HG03469 (cell line): ENCODE data around the gene ATG4B.
A peak's percentile ranks its signal among the peaks of the same experiment; 100 is the strongest.

ENCODE experiments used
- ATAC-seq: cut with Tn5 transposase; IDR thresholded peaks from one replicate; pipeline ENCODE4 v1.9.1; 2021; ENCODE audit warnings: mild to moderate bottlenecking, moderate library complexity, moderate number of reproducible peaks; ENCODE audit not compliant: unreplicated experiment

Gene ATG4B

DNA sequence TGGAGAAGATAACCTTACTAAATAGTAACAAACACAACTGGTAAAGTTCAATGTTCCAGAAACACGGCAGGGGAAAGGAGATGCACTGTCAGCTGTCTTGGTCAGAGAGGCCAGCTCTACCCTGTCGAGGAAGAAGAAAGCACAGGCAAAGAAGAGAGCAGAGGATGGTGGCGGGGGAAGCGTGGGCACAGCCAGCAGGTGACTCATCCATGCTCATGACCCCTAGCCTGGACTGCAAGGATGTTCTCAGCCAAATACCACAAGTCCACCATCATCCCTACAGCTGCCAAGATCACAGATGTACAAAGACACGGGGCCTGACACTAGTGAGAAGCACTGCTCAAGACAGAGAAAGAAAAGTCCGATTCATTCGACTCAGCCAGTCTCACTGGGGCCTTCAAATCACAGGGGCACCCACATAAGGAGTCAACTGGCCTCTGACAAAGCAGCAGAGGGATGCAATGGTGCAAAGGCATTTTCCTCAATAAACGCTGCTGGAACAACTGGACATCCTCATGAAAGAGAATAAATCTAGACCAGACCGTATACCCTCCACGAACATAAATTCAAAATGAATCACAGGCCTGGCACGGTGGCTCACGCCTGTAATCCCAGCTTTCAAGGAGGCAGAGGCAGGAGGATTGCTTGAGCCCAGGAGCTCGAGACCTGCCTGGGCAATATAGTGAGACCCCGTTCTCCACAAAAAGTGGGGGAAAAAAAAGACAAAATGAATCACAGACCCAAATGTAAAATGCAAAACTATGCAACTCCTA lies 43.5 kb downstream of the ATG4B start:
- ATAC-seq = no peak

DNA sequence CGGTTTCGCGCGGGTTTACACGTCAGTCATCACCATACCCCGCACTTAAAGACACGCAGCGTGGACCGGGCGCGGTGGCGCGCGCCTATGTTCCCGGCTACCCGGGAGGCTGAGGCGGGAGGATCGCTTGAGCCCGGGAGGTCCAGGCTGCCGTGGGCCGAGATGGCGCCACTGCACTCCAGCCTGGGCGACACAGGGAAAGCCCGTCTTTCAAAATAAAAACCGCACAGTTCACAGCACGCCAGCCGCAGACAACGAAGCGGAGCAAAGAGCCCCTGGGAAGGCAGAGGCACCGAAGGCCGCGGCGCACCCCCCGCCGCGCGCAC lies 48.8 kb downstream of the ATG4B start:
- ATAC-seq = no peak

DNA sequence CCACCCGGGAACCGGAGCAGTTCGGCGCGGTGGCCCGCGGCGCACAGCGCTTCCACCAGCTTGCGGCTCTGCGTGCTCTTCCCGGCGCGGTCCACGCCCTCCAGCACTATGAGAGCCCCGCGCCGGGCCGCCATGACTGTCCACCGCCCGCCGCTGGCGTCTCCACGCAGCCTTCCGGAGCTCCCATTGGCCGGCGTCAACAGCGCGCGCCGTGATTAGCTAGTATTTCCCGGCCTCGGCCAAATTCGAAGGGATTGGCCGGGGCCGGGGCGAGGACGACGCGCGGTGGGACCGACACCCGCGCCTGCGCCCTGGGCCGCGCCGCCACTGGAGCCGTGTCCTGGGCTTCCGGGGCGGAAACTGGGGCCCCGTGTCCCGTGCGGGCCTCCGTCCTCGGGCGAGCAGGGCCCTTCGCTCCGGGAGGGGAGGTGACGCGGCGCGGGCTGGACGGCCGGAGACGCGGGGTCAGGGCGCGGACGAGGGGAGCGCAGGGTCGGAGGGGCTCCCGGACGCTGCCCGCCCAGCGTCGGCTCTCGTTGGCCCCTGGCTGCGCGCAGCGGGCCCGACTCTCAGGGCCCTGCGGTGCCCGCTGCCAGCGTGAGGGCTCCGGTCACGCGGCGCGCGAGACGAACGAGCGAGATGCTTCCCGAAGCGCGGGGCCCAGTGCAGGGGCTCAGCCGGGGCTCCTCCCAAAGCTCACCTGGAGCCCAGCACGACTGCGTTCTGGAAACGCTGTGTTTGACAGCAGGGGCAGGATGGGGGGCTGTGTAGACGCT lies 49.3 kb downstream of the ATG4B start, which contains the start of gene DTYMK:
Gene DTYMK (minus strand): TSS at position 166 of the 776 bp plus-strand sequence. CDS start 32 bp downstream, at position 134.
- peak; percentile 70 for ATAC-seq

DNA sequence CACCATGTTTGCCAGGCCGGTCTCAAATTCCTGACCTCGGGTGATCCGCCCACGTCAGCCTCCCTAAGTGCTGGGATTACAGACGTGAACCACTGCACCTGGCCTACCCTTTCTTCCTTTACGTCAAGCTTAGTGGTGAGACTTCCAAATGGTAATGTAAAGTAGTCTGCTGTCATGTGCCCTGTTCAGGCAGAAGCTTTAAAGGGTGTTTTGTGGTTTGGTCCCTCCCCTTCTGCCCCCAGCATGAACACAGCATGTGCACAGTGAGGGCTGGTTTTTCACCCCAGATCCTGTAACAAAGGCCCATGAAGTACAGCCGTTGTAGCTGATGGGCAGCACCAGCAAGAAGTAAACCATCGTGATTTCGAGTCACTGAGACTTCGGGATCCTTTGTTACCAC lies 51.8 kb downstream of the ATG4B start:
- no peak for ATAC-seq

DNA sequence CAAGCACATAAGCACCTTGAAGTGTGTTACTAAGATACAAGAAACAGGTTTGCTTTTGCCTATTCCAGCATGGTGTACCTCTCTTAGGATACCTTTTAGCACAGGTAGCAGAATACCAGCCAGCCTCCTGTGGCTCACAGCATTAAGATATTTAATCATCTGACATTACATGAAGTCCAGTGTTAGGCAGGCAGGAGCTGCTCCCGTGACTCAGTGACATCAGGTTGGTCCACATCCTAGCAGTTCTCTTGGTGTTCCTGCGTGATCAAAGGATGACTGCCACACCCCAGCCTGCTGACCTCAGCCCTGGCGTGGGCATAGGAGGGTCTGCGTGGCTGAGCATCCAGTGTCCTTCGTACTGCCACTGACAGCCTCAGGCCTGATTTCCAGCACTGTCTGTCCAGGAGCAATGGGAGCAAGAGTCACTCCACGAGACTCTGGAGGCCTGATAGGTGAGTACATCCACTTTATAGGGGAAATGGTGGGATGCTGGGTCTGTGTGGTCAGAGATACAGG lies 52.8 kb downstream of the ATG4B start:
- no peak for ATAC-seq

DNA sequence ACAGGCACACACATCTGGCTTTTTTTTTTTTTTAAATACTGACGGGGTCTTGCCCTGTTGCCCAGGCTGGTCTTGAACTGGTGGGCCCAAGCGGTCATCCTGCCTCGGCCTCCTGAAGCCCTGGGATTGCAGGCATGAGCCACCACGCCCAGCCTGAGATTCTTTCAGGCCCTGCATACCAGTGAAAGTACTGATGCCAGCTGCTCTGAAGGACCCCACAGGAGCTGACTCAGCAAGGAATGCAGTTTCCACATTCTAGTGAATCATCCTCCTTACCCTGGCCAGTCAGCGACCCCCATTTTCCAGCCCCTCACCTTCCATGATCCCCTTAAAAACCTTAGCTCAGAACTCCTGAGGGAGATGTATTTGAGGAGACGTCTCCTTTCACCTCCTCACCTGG lies 55.0 kb downstream of the ATG4B start:
- no peak for ATAC-seq

DNA sequence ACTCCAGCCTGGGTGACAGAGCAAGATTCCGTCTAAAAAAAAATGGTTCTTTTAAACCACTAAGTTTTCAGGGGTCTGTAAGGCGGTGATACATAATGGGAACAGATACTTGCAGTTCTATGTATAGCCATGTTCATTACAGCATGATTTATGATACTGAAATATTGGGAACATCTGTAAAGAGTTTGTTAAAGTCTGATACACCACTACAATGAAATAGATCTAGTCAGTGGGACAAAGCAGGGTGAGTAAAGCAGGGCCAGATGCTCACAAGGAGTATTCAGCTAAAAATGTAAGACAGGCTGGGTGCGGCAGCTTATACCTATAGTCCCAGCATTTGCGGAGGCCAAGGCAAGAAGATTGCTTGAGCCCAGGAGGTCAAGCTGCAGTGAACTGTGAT lies 58.2 kb downstream of the ATG4B start:
- no peak for ATAC-seq

DNA sequence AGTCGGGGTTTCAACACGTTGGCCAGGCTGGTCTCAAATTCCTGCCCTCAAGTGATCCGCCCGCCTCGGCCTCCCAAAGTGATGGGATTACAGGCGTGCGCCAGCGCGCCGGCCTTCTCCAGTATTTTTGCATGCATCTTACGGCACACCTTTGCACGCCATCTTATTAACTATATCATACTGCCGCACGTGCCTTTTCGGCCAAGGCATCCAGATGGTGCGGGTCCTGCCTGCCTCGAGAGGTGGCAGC lies 63.6 kb downstream of the ATG4B start:
- ATAC-seq = no peak

DNA sequence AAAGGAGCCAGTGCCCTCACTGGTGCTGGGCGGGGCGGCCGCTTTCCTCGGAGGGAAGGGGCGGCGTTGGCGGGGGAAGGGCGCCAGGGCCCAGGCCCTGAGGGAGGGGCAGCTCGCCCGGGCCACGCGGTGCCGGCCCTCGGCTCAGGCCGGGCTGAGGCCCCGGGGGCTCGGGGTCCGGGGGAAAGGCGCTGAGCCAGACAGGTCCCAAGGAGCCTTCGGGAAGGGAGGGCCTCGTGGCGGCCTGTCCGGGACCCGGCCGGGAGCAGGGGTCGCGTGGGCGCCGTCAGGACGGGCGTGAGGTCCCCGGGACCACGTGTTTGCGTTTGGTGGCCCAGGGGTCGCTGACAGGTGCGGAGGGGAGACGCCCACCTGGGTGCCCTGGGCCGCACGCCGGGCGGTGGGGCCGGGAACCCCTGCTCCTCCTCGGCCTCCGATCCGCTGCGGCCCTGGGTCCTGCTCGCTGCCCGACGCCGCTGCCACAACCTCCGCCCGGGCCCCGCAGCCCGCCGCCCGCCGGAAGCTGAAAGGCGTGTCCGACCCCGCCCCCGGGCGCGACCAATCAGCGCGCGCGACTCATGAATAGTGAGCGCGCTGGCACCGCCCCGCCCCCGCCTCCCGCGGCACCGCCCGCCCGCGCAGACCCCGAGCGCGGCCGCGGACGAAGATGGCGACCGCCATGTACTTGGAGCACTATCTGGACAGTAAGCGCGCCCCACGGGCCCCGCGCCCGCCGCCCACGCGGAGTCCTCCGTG lies 64.1 kb downstream of the ATG4B start, which contains the start of gene ING5:
Gene ING5 (plus strand): TSS at position 641 of the 756 bp plus-strand sequence. CDS start 27 bp downstream, at position 668.
- ATAC-seq = peak; percentile 30

DNA sequence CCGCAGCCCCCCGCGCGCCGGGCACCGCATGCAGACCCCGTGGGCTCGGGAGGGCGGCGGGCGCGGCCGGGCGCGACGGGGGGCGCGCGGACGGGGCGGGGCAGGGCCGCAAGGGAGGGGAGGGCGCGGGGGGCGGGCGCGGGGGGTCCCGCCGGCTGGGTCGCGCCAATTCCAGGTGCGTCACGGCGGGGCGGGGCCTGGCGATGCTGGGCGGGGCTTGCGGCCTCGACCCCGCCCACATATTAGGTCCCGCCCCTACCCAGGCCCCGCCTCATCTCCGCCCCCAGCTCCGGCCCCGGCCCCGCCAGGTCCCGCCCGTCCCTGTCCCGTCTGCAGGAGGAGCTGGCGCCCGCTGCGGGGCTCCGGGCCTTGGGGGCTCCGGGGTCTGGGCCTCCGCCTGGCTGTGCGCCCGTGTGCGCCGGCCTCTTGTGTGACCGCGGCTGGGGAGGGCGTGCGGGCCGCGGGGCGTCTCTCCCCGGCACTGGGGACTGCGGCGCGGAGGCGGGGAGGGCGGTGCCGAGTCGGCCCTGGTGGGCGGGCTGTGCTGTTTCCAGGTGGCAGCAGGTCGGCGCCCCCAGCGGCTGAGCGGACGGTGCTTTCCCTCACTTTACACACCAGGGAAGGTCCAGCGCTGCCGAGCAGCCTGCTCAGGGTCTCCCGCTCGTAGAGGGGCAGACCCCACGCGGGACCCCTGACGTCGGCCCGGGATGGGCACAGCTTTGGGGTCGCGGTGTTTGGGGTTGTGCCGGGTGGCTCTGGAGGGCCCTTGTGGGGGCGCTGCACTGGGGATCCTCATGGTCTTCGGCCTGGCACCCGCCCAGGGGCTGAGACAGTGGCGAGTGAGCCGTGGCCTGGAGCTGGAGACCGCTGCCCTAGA lies 64.9 kb downstream of the ATG4B start:
- peak; percentile 49 for ATAC-seq

DNA sequence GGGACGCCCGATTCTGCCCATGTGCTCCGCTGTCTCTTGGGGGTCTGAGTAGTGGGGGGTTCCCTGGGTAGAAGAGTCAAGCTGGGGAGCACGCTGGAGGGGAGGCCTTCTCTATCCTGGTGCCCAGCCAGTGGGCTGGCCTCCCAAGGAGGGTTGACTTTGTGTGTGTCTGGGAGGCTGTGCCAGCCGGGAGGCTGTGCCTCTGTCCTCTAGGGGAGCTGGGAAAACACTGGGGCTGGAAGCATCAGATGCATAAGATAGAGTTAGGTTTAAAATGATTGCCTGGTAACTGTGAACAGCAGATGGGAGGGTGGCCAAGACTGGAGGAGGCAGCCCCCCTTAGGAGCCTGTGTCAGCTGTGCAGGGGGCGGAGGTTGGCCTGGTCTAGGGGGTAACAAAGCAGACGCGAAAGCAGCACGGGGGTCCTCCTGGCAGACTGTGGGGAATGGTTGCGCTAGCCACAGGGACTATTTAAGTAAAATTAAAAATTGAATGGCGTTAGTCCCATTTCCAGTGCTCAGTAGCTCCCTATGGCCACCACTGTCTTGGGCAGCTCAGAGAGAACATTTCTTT lies 65.6 kb downstream of the ATG4B start:
- ATAC-seq = no peak

DNA sequence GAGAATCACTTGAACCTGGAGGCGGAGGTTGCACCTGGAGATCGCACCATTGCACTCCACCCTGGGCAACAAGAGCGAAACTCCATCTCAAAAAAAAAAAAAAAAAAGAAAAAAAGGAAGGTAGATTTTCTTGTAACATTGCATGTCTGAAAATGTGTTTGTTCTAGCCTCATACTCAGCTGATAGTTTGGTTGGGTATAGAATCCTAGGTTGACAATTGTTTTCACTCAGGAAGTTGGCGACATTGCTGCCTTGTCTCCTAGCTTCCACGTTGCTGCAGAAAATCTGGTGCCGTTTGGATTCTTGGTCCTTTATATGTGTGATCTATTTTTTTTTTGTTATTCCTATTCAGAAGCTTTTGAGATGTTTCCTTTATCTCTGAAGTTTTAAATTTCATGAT lies 69.0 kb downstream of the ATG4B start:
- ATAC-seq = no peak

DNA sequence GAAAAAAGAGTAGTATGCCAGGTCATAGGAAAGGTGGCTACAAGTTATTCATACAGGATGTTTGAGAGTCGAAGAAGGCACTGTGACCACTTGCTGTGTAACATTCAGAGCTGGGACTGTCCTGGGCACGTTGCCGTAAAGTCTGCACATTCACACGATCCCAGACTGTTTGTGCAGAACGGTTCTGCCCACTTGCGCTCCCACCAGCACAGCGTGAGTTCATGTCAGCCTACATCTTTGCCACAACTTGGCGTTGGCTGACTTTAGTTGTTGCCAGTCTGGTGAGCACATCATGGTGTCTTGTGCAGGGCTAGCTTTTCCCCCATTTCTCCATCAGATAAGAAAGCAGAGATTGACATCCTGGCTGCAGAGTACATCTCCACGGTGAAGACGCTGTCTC lies 71.4 kb downstream of the ATG4B start:
- no peak for ATAC-seq

DNA sequence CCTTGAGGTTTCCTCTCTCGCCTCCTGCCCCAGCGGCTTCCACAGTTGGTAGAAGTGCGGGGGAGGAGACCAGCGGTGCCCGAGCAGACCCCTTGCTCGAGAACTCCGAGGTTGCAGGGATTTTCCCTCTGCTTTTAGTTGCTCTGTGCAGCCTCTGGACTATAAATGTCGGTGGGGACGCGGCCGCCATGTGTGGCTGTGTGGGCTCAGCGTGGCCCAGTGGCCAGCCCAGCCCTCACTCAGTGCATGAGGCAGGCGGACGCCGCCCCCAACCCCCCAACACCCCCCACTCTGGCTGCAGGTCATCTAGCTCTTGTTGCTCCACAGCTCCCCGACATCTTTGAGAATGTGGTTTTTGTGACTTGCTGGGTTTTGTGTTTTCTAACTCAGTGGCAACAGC lies 81.6 kb downstream of the ATG4B start:
- ATAC-seq = no peak

DNA sequence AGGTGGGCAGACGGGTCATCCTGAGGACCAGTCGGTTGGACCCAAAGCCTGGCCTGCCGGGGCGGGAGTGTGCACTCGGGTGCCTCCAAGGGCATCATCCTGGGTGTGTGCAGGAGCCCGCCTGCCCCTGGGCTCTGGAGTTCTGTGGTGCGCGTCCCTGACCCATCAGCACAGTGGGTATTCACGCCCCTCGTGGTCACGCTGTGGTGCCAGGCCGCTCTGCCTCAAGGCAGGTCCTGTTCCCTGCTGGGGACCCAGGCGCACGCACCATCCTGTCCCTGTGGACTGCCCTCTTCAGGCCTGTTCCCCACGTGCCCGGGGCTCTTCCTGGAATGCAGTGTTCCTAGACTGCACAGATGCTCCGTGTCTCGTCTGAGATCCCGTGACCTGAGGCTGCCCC lies 82.6 kb downstream of the ATG4B start:
- ATAC-seq = no peak

DNA sequence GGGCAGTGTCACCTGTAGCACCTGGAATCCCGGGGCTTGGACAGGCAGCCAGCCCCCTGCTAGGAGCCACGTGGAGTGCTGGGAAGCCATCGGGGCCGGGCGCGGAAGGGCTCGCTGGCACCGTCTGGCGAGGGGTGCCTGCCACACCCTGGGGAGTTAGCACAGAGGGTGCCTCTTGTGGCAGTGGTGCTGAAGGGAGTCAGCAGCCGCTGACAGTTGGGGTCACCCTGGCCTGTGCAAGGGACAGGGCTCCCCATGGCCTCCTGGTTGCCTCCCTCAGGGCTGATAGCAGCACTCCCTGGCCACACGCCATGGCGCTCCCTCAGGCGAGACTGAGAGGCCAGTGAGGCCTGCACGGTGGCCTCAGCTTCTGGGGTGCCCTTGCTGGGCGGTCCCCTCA lies 83.1 kb downstream of the ATG4B start:
- no peak for ATAC-seq

DNA sequence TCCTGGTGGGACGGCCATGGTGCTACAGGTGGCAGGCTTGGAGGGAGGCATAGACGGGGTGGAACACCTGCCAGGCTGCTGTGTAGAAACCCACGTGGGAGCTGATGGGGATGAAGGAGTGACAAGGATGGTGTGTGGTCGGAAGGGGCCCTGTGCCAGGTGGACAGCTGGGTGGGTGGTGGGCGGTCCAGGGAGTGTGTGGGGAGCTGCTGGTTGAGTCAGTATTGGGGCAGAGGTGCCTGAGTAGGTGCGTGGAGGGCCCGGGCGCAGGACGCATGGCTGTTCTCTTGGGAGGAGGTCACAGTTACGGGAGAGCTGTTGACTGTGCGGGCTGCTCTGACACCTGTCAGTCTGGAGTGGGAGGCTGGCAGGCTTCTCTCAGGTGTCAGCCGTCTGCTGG lies 84.4 kb downstream of the ATG4B start:
- ATAC-seq = no peak

DNA sequence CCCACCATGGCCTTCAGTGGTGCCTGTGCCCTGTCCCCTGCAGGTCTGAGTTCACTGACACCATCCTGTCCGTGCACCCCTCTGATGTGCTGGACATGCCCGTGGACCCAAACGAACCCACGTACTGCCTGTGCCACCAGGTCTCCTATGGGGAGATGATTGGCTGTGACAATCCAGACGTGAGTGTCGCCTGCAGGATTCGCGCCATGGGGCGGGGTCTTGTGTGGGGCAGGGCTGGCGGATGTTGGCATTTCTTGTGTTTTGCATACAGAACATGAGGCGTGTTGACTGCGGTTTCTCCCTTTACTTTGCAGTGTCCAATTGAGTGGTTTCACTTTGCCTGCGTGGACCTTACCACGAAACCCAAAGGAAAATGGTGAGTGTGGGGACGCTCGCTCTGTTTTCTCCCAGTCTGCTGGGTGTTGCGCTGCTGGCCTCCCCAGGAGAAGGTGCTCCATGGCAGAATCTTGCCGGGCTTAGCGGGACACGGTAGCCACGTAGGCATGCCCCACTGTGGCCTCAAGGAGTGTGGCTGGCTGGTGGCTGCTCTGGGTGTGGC lies 85.5 kb downstream of the ATG4B start:
- ATAC-seq = no peak
